ENCODE measurements around the gene CYB561D1.

DNA sequence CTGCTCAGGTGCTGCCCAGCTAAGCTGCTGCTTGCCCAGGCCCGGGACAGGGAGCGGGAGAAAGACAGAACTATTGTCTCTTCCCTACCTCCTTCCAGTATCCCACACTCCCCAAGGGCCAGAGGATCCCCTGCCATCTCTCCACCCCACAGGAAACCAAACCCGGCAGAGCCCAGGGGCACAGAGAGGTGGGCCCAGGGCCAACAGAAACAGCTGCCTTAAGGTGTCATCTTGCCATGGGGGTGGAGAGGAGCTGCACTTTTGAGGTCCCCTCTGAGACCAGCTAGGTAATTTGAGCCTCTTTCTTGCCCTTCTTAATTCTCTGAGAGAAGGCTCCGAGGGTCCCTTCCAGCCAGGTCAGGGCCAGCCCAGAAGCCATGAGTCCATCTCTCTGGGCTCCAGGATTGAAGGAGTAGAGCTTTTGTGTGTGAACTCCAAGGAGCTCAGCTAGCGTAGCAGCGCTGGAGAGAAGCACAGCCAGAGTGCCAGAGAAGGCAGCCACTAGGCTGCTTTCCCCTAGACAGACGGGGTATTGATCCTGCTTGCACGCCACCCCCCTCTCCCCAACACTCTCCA is 36.1 kb downstream of the CYB561D1 start:
- TF ChIP-seq POLR2A (IDR thresholded peaks at IDR 0.05), result no peak
- TF ChIP-seq, protein P1, sequence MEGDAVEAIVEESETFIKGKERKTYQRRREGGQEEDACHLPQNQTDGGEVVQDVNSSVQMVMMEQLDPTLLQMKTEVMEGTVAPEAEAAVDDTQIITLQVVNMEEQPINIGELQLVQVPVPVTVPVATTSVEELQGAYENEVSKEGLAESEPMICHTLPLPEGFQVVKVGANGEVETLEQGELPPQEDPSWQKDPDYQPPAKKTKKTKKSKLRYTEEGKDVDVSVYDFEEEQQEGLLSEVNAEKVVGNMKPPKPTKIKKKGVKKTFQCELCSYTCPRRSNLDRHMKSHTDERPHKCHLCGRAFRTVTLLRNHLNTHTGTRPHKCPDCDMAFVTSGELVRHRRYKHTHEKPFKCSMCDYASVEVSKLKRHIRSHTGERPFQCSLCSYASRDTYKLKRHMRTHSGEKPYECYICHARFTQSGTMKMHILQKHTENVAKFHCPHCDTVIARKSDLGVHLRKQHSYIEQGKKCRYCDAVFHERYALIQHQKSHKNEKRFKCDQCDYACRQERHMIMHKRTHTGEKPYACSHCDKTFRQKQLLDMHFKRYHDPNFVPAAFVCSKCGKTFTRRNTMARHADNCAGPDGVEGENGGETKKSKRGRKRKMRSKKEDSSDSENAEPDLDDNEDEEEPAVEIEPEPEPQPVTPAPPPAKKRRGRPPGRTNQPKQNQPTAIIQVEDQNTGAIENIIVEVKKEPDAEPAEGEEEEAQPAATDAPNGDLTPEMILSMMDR (IDR thresholded peaks at IDR 0.05), result no peak

Data from lower leg skin (tissue), 3 donors.